Left lung (tissue), 10 donors: ENCODE measurements around the gene NT5C2. TPM values are rescaled to one million over a fixed set of nuclear protein-coding genes. Genes with fewer than 3 reads are reported as not detected.
"Not testable (repeated sequence)": the region's sequence is repeated elsewhere in the genome, so short reads cannot be mapped to it uniquely, and the experiment has no call there.

Source experiments
- ATAC-seq: fragments of 200-7000 bp; cut with Tn5 transposase; one replicate; pipeline ENCODE4 v1.9.1; 2020; ENCODE audit warnings: moderate library complexity
- DNase-seq, 4 donors: peaks; one replicate each; pipeline ENCODE4 v3.0.0-alpha.2; 2013 to 2020
- H3K27ac ChIP-seq, 2 donors: fragments of 200-600 bp; sonication (generic) in 1 of 2; one replicate each; pipeline versions ENCODE4 v1.5.0 to v1.8.0; 2020 to 2021
- H3K27me3 ChIP-seq, 2 donors: fragments of 200-600 bp; sonication (generic) in 1 of 2; one replicate each; pipeline versions ENCODE4 v1.5.0 to v1.8.0; 2020 to 2021
- H3K36me3 ChIP-seq, 2 donors: fragments of 200-600 bp; sonication (generic) in 1 of 2; one replicate each; pipeline versions ENCODE4 v1.5.0 to v1.8.0; 2020 to 2021
- H3K4me1 ChIP-seq, 2 donors: fragments of 200-600 bp; one replicate each; pipeline ENCODE4 v1.8.0; 2021
- H3K4me3 ChIP-seq, 2 donors: fragments of 200-600 bp; sonication (generic) in 1 of 2; one replicate each; pipeline versions ENCODE4 v1.5.0 to v1.8.0; 2020 to 2021; ENCODE audit warnings: mild to moderate bottlenecking in 1 of 2
- H3K9me3 ChIP-seq, 2 donors: fragments of 200-600 bp; sonication (generic) in 1 of 2; one replicate each; pipeline versions ENCODE4 v1.5.0 to v1.8.0; 2020 to 2021
- intact Hi-C, 2 donors: fragments of 100-400 bp; cut with DNase I; formaldehyde crosslinking; loops; one replicate each; pipeline versions ENCODE4 v1.11.2 to v1.14.2; 2022
- polyA plus RNA-seq, 6 donors: library from polyadenylated mRNA; unstranded; fragments of 120-200 nt; gene quantifications; one replicate each; pipeline ENCODE4 v1.2.1, GENCODE V29; 2013; ENCODE audit not compliant: insufficient read length in 6 of 6
- total RNA-seq, 2 donors: library from RNA; stranded (reverse); fragmentation: NEBNext Ultra II Directional; extraction: Animal tissue kit (Norgen Biotek cat#: 25700); gene quantifications; one replicate each; pipeline ENCODE4 v1.2.1, GENCODE V29; 2021
- TF ChIP-seq, protein P1 (sequence below), 2 donors: fragments of 200-600 bp; sonication (generic) in 1 of 2; IDR thresholded peaks; one replicate each; pipeline versions ENCODE4 v1.5.0 to v1.8.0; 2021; ENCODE audit warnings: antibody characterized with exemption in 2 of 2
- donor health status: DM: no; HTN: yes; CAD: no.
- donor health status: DM: no; HTN: no; CAD: no.

NT5C2 gene
- total and polyA plus RNA-seq, 8 donors, result 95.3 to 173 (median 133) TPM

GRCh38 chr10:103224133-103224532 is 31.1 kb upstream of the NT5C2 start:
- Histone ChIP-seq H3K27ac (peak overlapping the region in 1 of 2 donors; percentile 79), H3K9me3 (peaks cover 0 to 24% of the 10 kb centered on the region in 2 donors), H3K4me1 (peaks cover 6 to 44% of the 10 kb centered on the region in 2 donors), H3K27me3 (no peaks in the 10 kb centered on the region), H3K36me3 (no peaks in the 10 kb centered on the region), H3K4me3 (no peak overlapping the region)
- ATAC-seq, result no peak
- TF ChIP-seq, protein P1, sequence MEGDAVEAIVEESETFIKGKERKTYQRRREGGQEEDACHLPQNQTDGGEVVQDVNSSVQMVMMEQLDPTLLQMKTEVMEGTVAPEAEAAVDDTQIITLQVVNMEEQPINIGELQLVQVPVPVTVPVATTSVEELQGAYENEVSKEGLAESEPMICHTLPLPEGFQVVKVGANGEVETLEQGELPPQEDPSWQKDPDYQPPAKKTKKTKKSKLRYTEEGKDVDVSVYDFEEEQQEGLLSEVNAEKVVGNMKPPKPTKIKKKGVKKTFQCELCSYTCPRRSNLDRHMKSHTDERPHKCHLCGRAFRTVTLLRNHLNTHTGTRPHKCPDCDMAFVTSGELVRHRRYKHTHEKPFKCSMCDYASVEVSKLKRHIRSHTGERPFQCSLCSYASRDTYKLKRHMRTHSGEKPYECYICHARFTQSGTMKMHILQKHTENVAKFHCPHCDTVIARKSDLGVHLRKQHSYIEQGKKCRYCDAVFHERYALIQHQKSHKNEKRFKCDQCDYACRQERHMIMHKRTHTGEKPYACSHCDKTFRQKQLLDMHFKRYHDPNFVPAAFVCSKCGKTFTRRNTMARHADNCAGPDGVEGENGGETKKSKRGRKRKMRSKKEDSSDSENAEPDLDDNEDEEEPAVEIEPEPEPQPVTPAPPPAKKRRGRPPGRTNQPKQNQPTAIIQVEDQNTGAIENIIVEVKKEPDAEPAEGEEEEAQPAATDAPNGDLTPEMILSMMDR (IDR thresholded peaks at IDR 0.05), result no peak
- no peak for DNase-seq
- intact Hi-C loops, result no loop called here

GRCh38 chr10:103216362-103216761 is 23.3 kb upstream of the NT5C2 start:
- ATAC-seq, H3K9me3 ChIP-seq, intact Hi-C loops, H3K4me1 ChIP-seq, H3K27me3 ChIP-seq, H3K36me3 ChIP-seq, DNase-seq, H3K4me3 ChIP-seq, H3K27ac ChIP-seq: not testable (repeated sequence)

- TF ChIP-seq, protein P1 (IDR thresholded peaks at IDR 0.05), result no peak
- H3K27me3 ChIP-seq, result no peaks in the 10 kb centered on the region
- no peak overlapping the region for H3K27ac ChIP-seq
- DNase-seq (no peak), ATAC-seq (no peak)
- H3K4me1 ChIP-seq, result no peaks in the 10 kb centered on the region
- H3K36me3 ChIP-seq, result no peaks in the 10 kb centered on the region
- no peak overlapping the region for H3K4me3 ChIP-seq
- H3K9me3 ChIP-seq, result peaks cover 0 to 8% of the 10 kb centered on the region in 2 donors
- intact Hi-C loops, result no loop called here
Measured at GRCh38 chr10:103215601-103216000, 22.5 kb upstream of the NT5C2 start.

DNA sequence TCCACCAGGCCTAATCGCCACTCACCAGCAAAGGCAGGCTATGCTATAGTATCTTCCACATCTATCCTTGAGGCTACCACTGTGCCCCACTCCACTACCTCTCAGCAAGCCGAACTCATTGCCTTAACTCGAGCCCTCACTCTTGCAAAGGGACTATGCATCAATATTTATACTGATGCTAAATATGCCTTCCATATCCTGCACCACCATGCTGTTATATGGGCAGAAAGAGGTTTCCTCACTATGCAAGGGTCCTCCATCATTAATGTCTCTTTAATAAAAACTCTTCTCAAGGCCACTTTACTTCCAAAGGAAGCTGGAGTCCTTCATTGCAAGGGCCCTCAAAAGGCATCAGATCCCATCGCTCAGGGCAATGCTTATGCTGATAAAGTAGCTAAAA is 17.2 kb upstream of the NT5C2 start:
- intact Hi-C loops, H3K36me3 ChIP-seq, DNase-seq, H3K4me1 ChIP-seq, H3K27ac ChIP-seq, ATAC-seq, H3K27me3 ChIP-seq, H3K4me3 ChIP-seq: not testable (repeated sequence)
- peaks cover 0 to 23% of the 10 kb centered on the region in 2 donors for H3K9me3 ChIP-seq

DNA sequence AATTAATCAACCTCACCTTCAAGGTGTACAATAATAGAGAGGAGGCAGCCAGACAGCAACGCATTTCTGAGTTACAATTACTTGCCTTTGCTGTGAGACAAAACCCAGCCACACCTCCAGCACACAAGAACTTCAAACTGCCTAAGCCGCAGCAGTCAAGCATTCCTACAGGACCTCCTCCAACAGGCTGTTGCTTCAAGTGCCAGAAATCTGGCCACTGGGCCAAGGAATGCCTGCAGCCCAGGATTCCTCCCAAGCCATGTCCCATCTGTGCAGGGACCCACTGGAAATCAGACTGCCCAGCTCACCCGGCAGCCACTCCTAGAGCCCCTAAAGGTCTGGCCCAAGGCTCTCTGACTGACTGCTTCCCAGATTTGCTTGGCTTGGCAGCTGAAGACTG is 14.6 kb upstream of the NT5C2 start:
- H3K36me3 ChIP-seq, ATAC-seq, H3K4me1 ChIP-seq, H3K4me3 ChIP-seq, H3K27me3 ChIP-seq, H3K27ac ChIP-seq, intact Hi-C loops: not testable (repeated sequence)
- peaks cover 0 to 23% of the 10 kb centered on the region in 2 donors for H3K9me3 ChIP-seq
- DNase-seq, result peak in 1 of 4 donors; percentile 26

DNA sequence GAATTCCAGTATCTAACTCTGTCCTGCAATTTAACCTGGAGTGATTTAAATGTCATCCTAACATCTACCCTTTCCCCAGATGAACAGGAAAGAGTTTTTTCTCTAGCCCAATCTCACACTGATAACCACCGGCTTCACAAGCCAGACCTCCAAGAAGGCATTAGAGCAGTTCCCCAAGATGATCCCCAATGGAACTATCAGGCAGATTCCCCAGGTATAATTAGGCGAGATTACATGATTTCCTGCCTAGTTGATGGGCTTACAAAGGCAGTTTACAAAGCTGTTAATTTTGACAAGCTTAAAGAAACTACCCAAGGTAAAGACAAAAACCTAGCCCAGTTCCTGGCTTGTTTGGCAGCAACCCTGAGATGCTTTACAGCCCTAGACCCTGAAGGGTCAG is 14.1 kb upstream of the NT5C2 start:
- Histone ChIP-seq H3K36me3 (no peaks in the 10 kb centered on the region), H3K27me3 (no peaks in the 10 kb centered on the region), H3K4me3 (no peak overlapping the region), H3K4me1 (peaks cover 0 to 1% of the 10 kb centered on the region in 2 donors), H3K27ac (no peak overlapping the region), H3K9me3 (peaks cover 0 to 23% of the 10 kb centered on the region in 2 donors)
- DNase-seq (no peak), ATAC-seq (no peak)
- intact Hi-C loops, result no loop called here
- TF ChIP-seq, protein P1 (IDR thresholded peaks at IDR 0.05), result no peak

DNA sequence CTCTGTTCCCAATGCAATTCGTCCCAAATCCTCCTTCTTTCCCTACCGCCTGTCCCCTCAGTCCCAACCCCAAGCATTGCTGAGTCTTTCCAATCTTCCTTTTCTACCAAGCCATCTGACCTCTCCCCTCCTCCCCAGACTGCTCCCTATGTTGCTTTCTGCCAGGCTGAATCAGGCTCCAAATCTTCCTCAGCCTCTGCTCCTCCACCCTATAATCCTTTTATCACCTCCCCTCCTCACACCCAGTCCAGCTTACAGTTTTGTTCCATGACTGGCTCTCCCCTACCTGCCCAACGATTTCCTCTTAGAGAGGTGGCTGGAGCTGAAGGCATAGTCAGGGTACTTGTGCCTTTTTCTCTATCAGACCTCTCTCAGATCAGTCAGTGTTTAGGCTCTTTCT is 13.6 kb upstream of the NT5C2 start:
- H3K27ac ChIP-seq, H3K36me3 ChIP-seq, H3K4me1 ChIP-seq, ATAC-seq, H3K4me3 ChIP-seq, H3K27me3 ChIP-seq, DNase-seq, intact Hi-C loops: not testable (repeated sequence)
- H3K9me3 ChIP-seq, result peaks cover 0 to 23% of the 10 kb centered on the region in 2 donors

GRCh38 chr10:103205401-103205800 is 12.3 kb upstream of the NT5C2 start:
- not testable (repeated sequence) for ATAC-seq, H3K36me3 ChIP-seq, DNase-seq

More at GRCh38 chr10:103205401-103205800, 12.3 kb upstream of the NT5C2 start:
- H3K27me3 ChIP-seq, H3K4me3 ChIP-seq, intact Hi-C loops, H3K27ac ChIP-seq: not testable (repeated sequence)
- Histone ChIP-seq H3K9me3 (peaks cover 0 to 13% of the 10 kb centered on the region in 2 donors), H3K4me1 (peaks cover 0 to 17% of the 10 kb centered on the region in 2 donors)
